K562 (cell line): ENCODE results near the gene DGKB. TPM values are rescaled to one million over a fixed set of nuclear protein-coding genes. Genes with fewer than 3 reads are reported as not detected.

ENCODE experiments used
- ATAC-seq: fragments of 200-7000 bp; cut with Tn5 transposase; 3 replicates; pipeline ENCODE4 v1.9.1; 2020; ENCODE audit warnings: moderate library complexity
- BruUV-seq: library from RNA; stranded (reverse); fragments of 400-500 nt; replicated peaks from 2 replicates; lab custom pipeline; 2021; lab: Mats Ljungman, UMichigan
- CTCF ChIA-PET: fragments of 300-600 bp; formaldehyde crosslinking; extraction: SDS; loops from one replicate; lab custom pipeline; 2021; ENCODE audit warnings: low intra/inter-chr PET ratio; lab: Yijun Ruan, JAX
- POLR2A ChIA-PET: fragments of 300-600, 350-650 bp; sonication (Branson Sonifier 250); formaldehyde crosslinking; extraction: SDS; loops from one replicate; lab custom pipeline; 2021; ENCODE audit warnings: antibody characterized with exemption, inconsistent platforms; lab: Yijun Ruan, JAX
- DNase-seq, 4 experiments: peaks; one replicate each; pipeline versions ENCODE4 v3.0.0 to v3.0.0-alpha.2; 2011 to 2018; ENCODE audit warnings: low spot score in 3 of 4, mixed read lengths in 3 of 4; ENCODE audit errors: extremely low read depth in 1 of 4
- FAIRE-seq: peaks from 2 replicates; lab custom pipeline; 2011; peaks lifted over from hg19 to GRCh38; lab: Jason Lieb, UNC
- H2AFZ ChIP-seq: 2 replicates; pipeline ENCODE4 v1.6.0; 2011; ENCODE audit warnings: low read depth, low read length, control low read depth, inconsistent platforms
- H3K27ac ChIP-seq: fragments of 200-600 bp; 3 replicates; pipeline ENCODE4 v1.8.0; 2011; ENCODE audit warnings: low read depth, mild to moderate bottlenecking, control low read depth, inconsistent platforms, low read length, moderate library complexity, mixed read lengths; ENCODE audit errors: extremely low read depth
- H3K27me3 ChIP-seq, 2 experiments: fragments of 300-600 bp in 1 of 2; 2 replicates in 1 of 2; 3 replicates in 1 of 2; pipeline versions ENCODE4 v1.6.0 to v1.8.0; 2011; ENCODE audit warnings: inconsistent platforms in 2 of 2, low read length in 2 of 2, mild to moderate bottlenecking in 1 of 2, mixed read lengths in 1 of 2, moderate library complexity in 1 of 2; ENCODE audit not compliant: control insufficient read depth in 2 of 2, insufficient read depth in 2 of 2
- H3K36me3 ChIP-seq: fragments of 300-600 bp; 3 replicates; pipeline ENCODE4 v1.8.0; 2011; ENCODE audit warnings: mild to moderate bottlenecking, low read length, inconsistent platforms; ENCODE audit not compliant: control insufficient read depth, insufficient read depth
- H3K4me1 ChIP-seq, 2 experiments: fragments of 200-600 bp in 1 of 2; replicated peaks in 1 of 2; 2 replicates in 1 of 2; 3 replicates in 1 of 2; pipeline versions ENCODE4 v1.5.1 to v1.8.0; 2011; ENCODE audit warnings: inconsistent platforms in 2 of 2, low read length in 2 of 2, mild to moderate bottlenecking in 1 of 2, mixed read lengths in 1 of 2, moderate library complexity in 1 of 2; ENCODE audit not compliant: control insufficient read depth in 2 of 2, insufficient read depth in 2 of 2
- H3K4me2 ChIP-seq: 2 replicates; pipeline ENCODE4 v1.6.1; 2011; ENCODE audit warnings: low read length, control low read depth, inconsistent platforms, mixed read lengths; ENCODE audit not compliant: insufficient read depth
- H3K4me3 ChIP-seq: fragments of 200-600 bp; sonication (generic), shearing (Covaris generic); 2 replicates; pipeline ENCODE4 v1.5.1; 2016; ENCODE audit warnings: control low read depth, inconsistent platforms
- H3K79me2 ChIP-seq: fragments of 200-600 bp; 3 replicates; pipeline ENCODE4 v1.8.0; 2011; ENCODE audit warnings: low read length, inconsistent platforms; ENCODE audit not compliant: control insufficient read depth, insufficient read depth
- H3K9ac ChIP-seq, 2 experiments: 2 replicates each; pipeline versions ENCODE4 v1.6.0 to v1.6.1; 2011; ENCODE audit warnings: low read depth in 2 of 2, low read length in 2 of 2, control low read depth in 1 of 2, inconsistent platforms in 1 of 2, mild to moderate bottlenecking in 1 of 2, mixed read lengths in 1 of 2; ENCODE audit not compliant: insufficient read depth in 1 of 2
- H3K9me1 ChIP-seq: one replicate; pipeline ENCODE4 v1.6.0; 2011; ENCODE audit warnings: inconsistent platforms, mild to moderate bottlenecking, low read length, moderate library complexity; ENCODE audit not compliant: control insufficient read depth, insufficient read depth
- H3K9me3 ChIP-seq: replicated peaks from 2 replicates; pipeline ENCODE4 v1.5.1; 2011; ENCODE audit warnings: low read depth, low read length, inconsistent platforms; ENCODE audit not compliant: control insufficient read depth, insufficient read depth
- H4K20me1 ChIP-seq: replicated peaks from 2 replicates; pipeline ENCODE4 v1.6.1; 2011; ENCODE audit warnings: low read length, inconsistent platforms, mixed read lengths; ENCODE audit not compliant: control insufficient read depth, insufficient read depth
- CC2D1A ChIP-seq: fragments of 450-650 bp; IDR thresholded peaks from 2 replicates; pipeline ENCODE4 v1.6.1; 2017; ENCODE audit warnings: mild to moderate bottlenecking
- FOXJ2 ChIP-seq: fragments of 200-800 bp; sonication (Bioruptor generic); IDR thresholded peaks from 2 replicates; pipeline ENCODE4 v1.6.1; 2016; ENCODE audit warnings: missing genetic modification characterization, missing compliant biosample characterization
- FOXO4 ChIP-seq: fragments of 450-650 bp; formaldehyde crosslinking; IDR thresholded peaks from 2 replicates; pipeline ENCODE4 v1.4.0; 2020; ENCODE audit warnings: mild to moderate bottlenecking, moderate library complexity
- GATA2 ChIP-seq: sonication (generic); formaldehyde crosslinking; IDR thresholded peaks from 2 replicates; pipeline ENCODE4 v1.4.0; 2020; ENCODE audit warnings: mild to moderate bottlenecking, missing genetic modification reagents
- HIVEP1 ChIP-seq: fragments of 250-450 bp; sonication (Bioruptor Pico); IDR thresholded peaks from 2 replicates; pipeline ENCODE4 v1.4.0; 2020; ENCODE audit warnings: mild to moderate bottlenecking
- HNRNPH1 ChIP-seq: fragments of 200-400 bp; formaldehyde crosslinking; optimal IDR thresholded peaks from 2 replicates; pipeline ENCODE3; 2017; ENCODE audit warnings: low read depth, mild to moderate bottlenecking, low read length, moderate library complexity
- ILF3 ChIP-seq: fragments of 450-650 bp; IDR thresholded peaks from 2 replicates; pipeline ENCODE4 v1.6.1; 2018; ENCODE audit warnings: antibody characterized with exemption, mild to moderate bottlenecking, moderate library complexity, borderline replicate concordance
- LEF1 ChIP-seq: fragments of 450-650 bp; IDR thresholded peaks from 2 replicates; pipeline ENCODE4 v1.6.1; 2016; ENCODE audit warnings: mild to moderate bottlenecking
- NCOA1 ChIP-seq: fragments of 450-650 bp; IDR thresholded peaks from 2 replicates; pipeline ENCODE4 v1.6.1; 2016; ENCODE audit warnings: low read depth
- RFX1 ChIP-seq: fragments of 450-650 bp; IDR thresholded peaks from 2 replicates; pipeline ENCODE4 v1.6.1; 2016; ENCODE audit warnings: mild to moderate bottlenecking, moderate library complexity
- TSC22D4 ChIP-seq: fragments of 450-650 bp; IDR thresholded peaks from 2 replicates; pipeline ENCODE4 v1.6.1; 2016; ENCODE audit warnings: missing genetic modification characterization, missing biosample characterization, control low read depth
- ZBTB2 ChIP-seq: fragments of 450-650 bp; IDR thresholded peaks from 2 replicates; pipeline ENCODE4 v1.6.1; 2016; ENCODE audit warnings: antibody characterized with exemption
- ZBTB8A ChIP-seq: fragments of 450-650 bp; IDR thresholded peaks from 2 replicates; pipeline ENCODE4 v1.6.1; 2018; ENCODE audit warnings: mild to moderate bottlenecking, moderate library complexity; ENCODE audit not compliant: partially characterized antibody
- ZHX1 ChIP-seq: fragments of 150-350 bp; conservative IDR thresholded peaks from 2 replicates; pipeline ENCODE4 v1.6.1; 2014; ENCODE audit warnings: low read length
- ZNF174 ChIP-seq: fragments of 250-450 bp; sonication (Bioruptor Pico); IDR thresholded peaks from 2 replicates; pipeline ENCODE4 v1.4.0; 2020; ENCODE audit warnings: mild to moderate bottlenecking
- ZNF696 ChIP-seq: fragments of 250-450 bp; sonication (Bioruptor Pico); conservative IDR thresholded peaks from 2 replicates; pipeline ENCODE4 v1.4.0; 2020; ENCODE audit warnings: mild to moderate bottlenecking, moderate library complexity
- WGBS: fragments of 100-300 bp; shearing (Covaris generic); methylation state at CpG from one replicate; pipeline ENCODE4 v1.1.6; 2016; ENCODE audit warnings: low coverage, mixed read lengths; ENCODE audit not compliant: insufficient coverage; ENCODE audit errors: missing lambda C conversion rate; 5-methylcytosine and 5-hydroxymethylcytosine counted together
- in situ Hi-C: fragments of 300-500 bp; cut with MboI; formaldehyde crosslinking; loops from 4 replicates; pipeline ENCODE4 v1.15.0; 2018; ENCODE audit warnings: inconsistent platforms, mixed read lengths
- intact Hi-C: fragments of 100-400 bp; cut with micrococcal nuclease; formaldehyde crosslinking; loops from 2 replicates; pipeline ENCODE4 v1.14.2; 2022
- polyA plus RNA-seq, 8 experiments: library from polyadenylated mRNA; depleted of rRNA in 4 of 8; stranded (reverse) in 5 of 8; unstranded in 3 of 8; fragments of >200 nt; fragmentation: Nextera tagmentation in 2 of 8; fragmentation: Illumina TruSeq in 1 of 8; extraction: Ambion mirVana in 2 of 8; extraction: Trizol in 1 of 8; gene quantifications; 2 replicates each; pipeline versions ENCODE4 v1.2.1 to v1.2.3, GENCODE V29; 2011 to 2014; ENCODE audit warnings: inconsistent platforms in 1 of 8, missing spikeins in 1 of 8
- total RNA-seq, 7 experiments: library from RNA; depleted of rRNA in 6 of 7; stranded (reverse); fragments of >200 nt in 6 of 7; fragmentation: Illumina TruSeq in 2 of 7; extraction: Trizol in 2 of 7; gene quantifications; 2 replicates each; pipeline versions ENCODE4 v1.2.1 to v1.2.3, GENCODE V29; 2011 to 2021; ENCODE audit warnings: low replicate concordance in 1 of 7

Gene DGKB
- total and polyA plus RNA-seq, 9 of the 15 experiments (the other 6 are each of a cell fraction or from before 2014, with no cell fraction given): 0.01 TPM; not detected in 8

GRCh38 chr7:14505906-14506305 lies 396.6 kb downstream of the DGKB start:
- no peaks in the 10 kb centered on the region for H3K9me3 ChIP-seq
- no peak overlapping the region for H3K4me2 ChIP-seq
- WGBS: 0% methylated on average over 2 of the region's 2 CpGs
- no peaks in the 10 kb centered on the region for H4K20me1 ChIP-seq
- no TSS peak for BruUV-seq
- H3K36me3 ChIP-seq: no peaks in the 10 kb centered on the region
- no peaks in the 10 kb centered on the region for H3K9me1 ChIP-seq
- intact Hi-C loops: no loop called here
- TF ChIP-seq FOXO4 (CRISPR knock-in tag) (no peak), ZBTB8A (no peak), LEF1 (no peak), ZNF174 (CRISPR knock-in tag) (no peak), HNRNPH1 (no peak), ZHX1 (no peak), HIVEP1 (CRISPR knock-in tag) (no peak), ILF3 (no peak), NCOA1 (no peak), GATA2 (no peak), FOXJ2 (tag) (no peak), CC2D1A (no peak), RFX1 (no peak), ZNF696 (CRISPR knock-in tag) (no peak), ZBTB2 (no peak), TSC22D4 (tag) (no peak)
- POLR2A ChIA-PET: no interaction called here
- H3K4me1 ChIP-seq: no peaks in the 10 kb centered on the region
- FAIRE-seq: no peak
- no peak for DNase-seq
- no peak for ATAC-seq
- CTCF ChIA-PET: no interaction called here
- H3K79me2 ChIP-seq: no peaks in the 10 kb centered on the region
- no peaks in the 10 kb centered on the region for H3K27me3 ChIP-seq
- in situ Hi-C loops: no loop called here
- H2AFZ ChIP-seq: no peak overlapping the region
- H3K4me3 ChIP-seq: no peak overlapping the region
- no peak overlapping the region for H3K9ac ChIP-seq
- no peak overlapping the region for H3K27ac ChIP-seq
